Endothelial cell of umbilical vein (primary cell): ENCODE data around the gene CFL2. TPM values are rescaled to one million over a fixed set of nuclear protein-coding genes. Genes with fewer than 3 reads are reported as not detected.

Experiments used
- Bru-seq: library from RNA; stranded (reverse); fragments of 400-500 nt; gene quantifications from one replicate; lab custom pipeline; 2021; lab: Mats Ljungman, UMichigan
- BruChase-seq, 2 experiments: library from RNA; stranded (reverse); fragments of 400-500 nt; gene quantifications; one replicate each; lab custom pipeline; 2021; lab: Mats Ljungman, UMichigan
- BruUV-seq: library from RNA; stranded (reverse); fragments of 400-500 nt; replicated peaks from 2 replicates; lab custom pipeline; 2021; lab: Mats Ljungman, UMichigan
- CTCF ChIA-PET: fragments of 300-600, 350-600 bp; sonication (Branson Sonifier 250); formaldehyde crosslinking; loops from one replicate; lab custom pipeline; 2021; ENCODE audit warnings: antibody characterized with exemption, inconsistent platforms; lab: Charles Lee
- POLR2A ChIA-PET: fragments of 300-600, 350-600 bp; sonication (Branson Sonifier 250); formaldehyde crosslinking; loops from one replicate; lab custom pipeline; 2021; ENCODE audit warnings: antibody characterized with exemption, inconsistent platforms; lab: Charles Lee
- DNase-seq: peaks from one replicate; pipeline ENCODE4 v3.0.0-alpha.2; 2011; ENCODE audit warnings: low read depth, low spot score
- FAIRE-seq: peaks from 2 replicates; lab custom pipeline; 2011; peaks lifted over from hg19 to GRCh38; lab: Jason Lieb, UNC
- H2AFZ ChIP-seq: 2 replicates; pipeline ENCODE4 v1.6.0; 2012; ENCODE audit warnings: low read depth, low read length, control low read depth, inconsistent platforms
- H3K27ac ChIP-seq: 2 replicates; pipeline ENCODE4 v1.5.1; 2011; ENCODE audit warnings: low read depth, mild to moderate bottlenecking, control low read depth, low read length, moderate library complexity; ENCODE audit not compliant: insufficient read depth
- H3K27me3 ChIP-seq, 2 experiments: 2 replicates each; pipeline versions ENCODE4 v1.6.0 to v1.6.1; 2011; ENCODE audit warnings: low read length in 2 of 2, mixed read lengths in 1 of 2; ENCODE audit not compliant: control insufficient read depth in 2 of 2, insufficient read depth in 2 of 2
- H3K36me3 ChIP-seq, 2 experiments: 2 replicates in 1 of 2; 3 replicates in 1 of 2; pipeline ENCODE4 v1.5.1; 2011; ENCODE audit warnings: low read length in 2 of 2, mild to moderate bottlenecking in 1 of 2, moderate library complexity in 1 of 2; ENCODE audit not compliant: control insufficient read depth in 2 of 2, insufficient read depth in 2 of 2; ENCODE audit errors: extremely low read depth in 1 of 2
- H3K4me1 ChIP-seq: 3 replicates; pipeline ENCODE4 v1.5.1; 2011; ENCODE audit warnings: mild to moderate bottlenecking, low read length; ENCODE audit not compliant: control insufficient read depth, insufficient read depth; ENCODE audit errors: extremely low read depth
- H3K4me2 ChIP-seq: 2 replicates; pipeline ENCODE4 v1.6.1; 2011; ENCODE audit warnings: low read length, control low read depth, mixed read lengths; ENCODE audit not compliant: insufficient read depth
- H3K4me3 ChIP-seq, 3 experiments: fragments of 200-600 bp in 1 of 3; sonication (generic), shearing (Covaris generic) in 1 of 3; replicated peaks in 1 of 3; 2 replicates each; pipeline ENCODE4 v1.5.1; 2011 to 2016; ENCODE audit warnings: control low read depth in 3 of 3, low read length in 3 of 3, mild to moderate bottlenecking in 2 of 3, inconsistent platforms in 1 of 3, low read depth in 1 of 3, moderate library complexity in 1 of 3; ENCODE audit not compliant: insufficient read depth in 1 of 3
- H3K79me2 ChIP-seq: 2 replicates; pipeline ENCODE4 v1.6.0; 2012; ENCODE audit warnings: low read length, inconsistent platforms; ENCODE audit not compliant: control insufficient read depth, insufficient read depth
- H3K9ac ChIP-seq: replicated peaks from 2 replicates; pipeline ENCODE3; 2011; ENCODE audit warnings: low read length, control low read depth; ENCODE audit not compliant: insufficient read depth; ENCODE audit errors: extremely low read depth
- H3K9me1 ChIP-seq: replicated peaks from 3 replicates; pipeline ENCODE4 v1.6.0; 2011; ENCODE audit warnings: mild to moderate bottlenecking, low read length; ENCODE audit not compliant: control insufficient read depth, insufficient read depth; ENCODE audit errors: extremely low read depth
- H3K9me3 ChIP-seq: replicated peaks from 2 replicates; pipeline ENCODE4 v1.5.1; 2012; ENCODE audit warnings: low read length, inconsistent platforms; ENCODE audit not compliant: control insufficient read depth, insufficient read depth
- H4K20me1 ChIP-seq: replicated peaks from 2 replicates; pipeline ENCODE3; 2011; ENCODE audit warnings: mild to moderate bottlenecking, low read length; ENCODE audit not compliant: control insufficient read depth, insufficient read depth; ENCODE audit errors: extremely low read depth
- FOS ChIP-seq: IDR thresholded peaks from 2 replicates; pipeline ENCODE4 v1.6.1; 2011; ENCODE audit warnings: mild to moderate bottlenecking, low read length, moderate library complexity, borderline replicate concordance; ENCODE audit not compliant: insufficient read depth
- MYC ChIP-seq: IDR thresholded peaks from one replicate; pipeline ENCODE4 v1.6.1; 2011; ENCODE audit warnings: mild to moderate bottlenecking, low read depth, low read length
- POLR2A ChIP-seq: IDR thresholded peaks from 2 replicates; pipeline ENCODE4 v1.6.1; 2012; ENCODE audit warnings: low read depth, mild to moderate bottlenecking, control low read depth, low read length
- POLR2AphosphoS5 ChIP-seq: IDR thresholded peaks from 2 replicates; pipeline ENCODE4 v1.6.1; 2012; ENCODE audit warnings: low read depth, mild to moderate bottlenecking, control low read depth, low read length, moderate library complexity; ENCODE audit not compliant: insufficient read depth
- dilution Hi-C: fragments of 300-500 bp; cut with MboI; formaldehyde crosslinking; loops from one replicate; pipeline ENCODE4 v1.15.0; 2019; ENCODE audit warnings: low sequenced_read_pairs; ENCODE audit not compliant: extremely low pct_ligation_motif_present
- intact Hi-C: fragments of 100-400 bp; cut with micrococcal nuclease; formaldehyde crosslinking; loops from one replicate; pipeline ENCODE4 v1.10.0; 2022
- long read RNA-seq: library from polyadenylated mRNA; stranded (forward); transcript quantifications from one replicate; pipeline ENCODE4 v2.0.0, GENCODE V29; 2021
- polyA minus RNA-seq, 3 experiments: library from RNA; depleted of rRNA, polyadenylated mRNA; stranded (reverse); fragments of >200 nt; gene quantifications; 1 replicate in 1 of 3; 2 replicates in 2 of 3; pipeline ENCODE4 v1.2.3, GENCODE V29; 2011
- polyA plus RNA-seq, 4 experiments: library from polyadenylated mRNA; depleted of rRNA in 3 of 4; stranded (reverse) in 3 of 4; unstranded in 1 of 4; fragments of >200 nt; gene quantifications; 2 replicates each; pipeline versions ENCODE4 v1.2.1 to v1.2.3, GENCODE V29; 2011 to 2012; ENCODE audit warnings: missing spikeins in 1 of 4
- total RNA-seq: library from RNA; stranded (reverse); gene quantifications from 2 replicates; pipeline ENCODE4 v1.2.3, GENCODE V29; 2021

The CFL2 gene
- total RNA-seq (91.9 and 98.1 TPM in 2 replicates), polyA plus RNA-seq (34.4 and 42.8 TPM in 2 replicates), polyA minus RNA-seq (43.4 and 56.7 TPM in 2 replicates), Bru-seq, nascent RNA (percentile 93 among the genes with signal in this experiment), BruChase-seq, experiment 1, labeled RNA remaining after a 6-hour chase (percentile 99 among the genes with signal in this experiment), BruChase-seq, experiment 2, labeled RNA remaining after a 2-hour chase (percentile 98 among the genes with signal in this experiment)
- 43.5 and 47.4 TPM in 2 replicates for polyA plus RNA-seq (2011; cell fraction: cytosol; rRNA removed)
- polyA plus RNA-seq (2011; cell fraction: nucleus; rRNA removed): 25.4 and 33.5 TPM in 2 replicates
- polyA plus RNA-seq (2012): 85.5 and 153 TPM in 2 replicates
- polyA minus RNA-seq (2011; cell fraction: cytosol; rRNA and poly(A)+ RNA removed): 36.5 TPM
- polyA minus RNA-seq (2011; cell fraction: nucleus; rRNA and poly(A)+ RNA removed): 18.6 and 31.3 TPM in 2 replicates
- long read RNA-seq, full-length matches to known transcripts: 196 of 211 reads
- long read RNA-seq, partial matches to known transcripts: 3 of 211 reads
- long read RNA-seq, other reads (novel, unspliced or antisense): 12 of 211 reads

DNA sequence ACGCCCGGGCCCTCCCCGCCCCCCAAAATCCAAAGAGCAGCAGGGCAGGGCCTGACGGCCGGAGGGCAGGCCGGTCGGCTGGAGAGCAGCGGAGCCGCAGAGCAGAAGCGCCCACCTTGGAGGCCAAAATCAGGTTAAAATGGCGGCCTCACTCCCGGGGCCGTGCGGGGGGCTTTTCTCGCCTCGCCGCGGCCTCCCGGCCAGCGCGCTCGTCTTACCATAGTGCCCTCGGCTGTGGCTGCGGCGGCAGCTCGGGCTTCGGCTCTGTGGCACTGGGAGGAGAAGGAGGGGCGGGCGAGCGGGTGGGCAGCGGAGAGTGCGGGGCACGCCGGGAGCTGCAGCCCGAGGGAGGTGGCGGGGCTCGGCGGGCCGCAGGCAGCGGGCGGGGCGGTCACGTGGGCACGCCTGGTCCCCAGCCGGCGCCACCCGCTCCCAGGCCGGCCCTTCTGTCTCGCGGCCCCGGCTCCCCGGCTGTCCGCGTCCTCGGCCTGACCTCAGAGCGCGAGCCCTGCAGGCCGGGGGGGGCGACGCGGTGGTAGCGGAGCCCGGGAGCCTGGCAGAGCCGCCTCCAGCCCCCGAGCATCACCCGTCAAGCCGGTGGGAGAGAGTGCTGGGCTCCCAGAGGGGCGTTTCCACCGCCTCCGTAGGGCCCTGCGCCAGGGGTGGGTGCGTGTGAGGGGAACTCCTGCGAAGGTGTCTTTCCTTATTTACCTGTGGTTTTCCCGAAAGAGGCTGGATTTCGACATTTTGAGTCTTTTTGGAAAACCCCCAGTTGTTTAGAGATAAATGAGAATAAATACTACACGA is at the start of gene CFL2:
Gene CFL2, minus strand, starts transcription at position 274 of the 807 bp plus-strand sequence. Its CDS starts 53 bp downstream, at position 221.
- FAIRE-seq (no peak), DNase-seq (peak; percentile 81)
- H3K4me3 ChIP-seq: peak within 1 kb of the TSS; percentile 60 to 95 (median 82)
- TF ChIP-seq POLR2A (peak; percentile 69), POLR2AphosphoS5 (peak; percentile 70), MYC (no peak), FOS (no peak)
- no peaks in the 10 kb centered on the region for H4K20me1 ChIP-seq
- no peaks in the 10 kb centered on the region for H3K9me3 ChIP-seq
- H3K36me3 ChIP-seq: peaks cover 0 to 8% of the 10 kb centered on the region in 2 experiments
- H2AFZ ChIP-seq: peak within 1 kb of the TSS; percentile 89
- dilution Hi-C loops (no loop called here), intact Hi-C loops (loop anchor here (1.0 to 5.0 kb wide), 2 partner anchors 36 to 268 kb away; partner anchors contain the start of gene SRP54)
- H3K4me1 ChIP-seq: peaks cover 23% of the 10 kb centered on the region
- peak within 1 kb of the TSS; percentile 95 for H3K9ac ChIP-seq
- TSS peak; percentile 38 for BruUV-seq
- H3K4me2 ChIP-seq: peak within 1 kb of the TSS; percentile 91
- no peaks in the 10 kb centered on the region for H3K9me1 ChIP-seq
- H3K27ac ChIP-seq: peak within 1 kb of the TSS; percentile 84
- ChIA-PET POLR2A (interaction anchor here (0.8 to 1.4 kb wide), 2 partner anchors 8 to 15 kb away, joined by 4 to 10 read pairs; no protein-coding TSS in a partner anchor), CTCF (interaction anchor here (0.8 to 3.4 kb wide), 5 partner anchors 8 to 42 kb away, joined by 3 to 32 read pairs (median 4); no protein-coding TSS in a partner anchor)
- no peaks in the 10 kb centered on the region for H3K27me3 ChIP-seq
- H3K79me2 ChIP-seq: peaks cover 24% of the 10 kb centered on the region
